DND-41 (cell line): ENCODE measurements around the gene HAAO.

Source experiments
- ATAC-seq: fragments of 200-7000 bp; cut with Tn5 transposase; 3 replicates; pipeline ENCODE4 v1.9.1; 2021; ENCODE audit warnings: low read depth; ENCODE audit not compliant: insufficient read depth
- DNase-seq: peaks from one replicate; pipeline ENCODE4 v3.0.0-alpha.2; 2020
- H2AFZ ChIP-seq: 2 replicates; pipeline ENCODE4 v1.6.0; 2012; ENCODE audit warnings: low read depth, low read length
- H3K27ac ChIP-seq: 2 replicates; pipeline ENCODE4 v1.5.1; 2012; ENCODE audit warnings: low read length, inconsistent platforms
- H3K27me3 ChIP-seq: fragments of 200-600 bp; sonication (generic); 2 replicates; pipeline ENCODE4 v1.6.0; 2012; ENCODE audit warnings: low read length, mild to moderate bottlenecking, inconsistent platforms; ENCODE audit not compliant: insufficient read depth, poor library complexity
- H3K36me3 ChIP-seq: 2 replicates; pipeline ENCODE4 v1.5.1; 2012; ENCODE audit warnings: low read length, inconsistent platforms; ENCODE audit not compliant: insufficient read depth
- H3K4me1 ChIP-seq: 2 replicates; pipeline ENCODE4 v1.5.1; 2012; ENCODE audit warnings: mild to moderate bottlenecking, low read length; ENCODE audit not compliant: insufficient read depth
- H3K4me2 ChIP-seq: 2 replicates; pipeline ENCODE4 v1.6.0; 2012; ENCODE audit warnings: mild to moderate bottlenecking, moderate library complexity, low read length, inconsistent platforms; ENCODE audit not compliant: insufficient read depth
- H3K4me3 ChIP-seq, 2 experiments: fragments of 200-600 bp in 1 of 2; shearing (Covaris generic) in 1 of 2; 2 replicates each; pipeline ENCODE4 v1.5.1; 2012 to 2016; ENCODE audit warnings: inconsistent platforms in 2 of 2, low read length in 2 of 2, mild to moderate bottlenecking in 2 of 2, low read depth in 1 of 2, moderate library complexity in 1 of 2
- H3K79me2 ChIP-seq: 2 replicates; pipeline ENCODE4 v1.6.0; 2012; ENCODE audit warnings: low read length, inconsistent platforms; ENCODE audit not compliant: insufficient read depth
- H3K9ac ChIP-seq: 2 replicates; pipeline ENCODE4 v1.6.0; 2012; ENCODE audit warnings: low read depth, mild to moderate bottlenecking, inconsistent platforms, low read length, moderate library complexity
- H3K9me3 ChIP-seq: 2 replicates; pipeline ENCODE4 v1.5.1; 2012; ENCODE audit warnings: low read length, moderate library complexity, mild to moderate bottlenecking, inconsistent platforms; ENCODE audit not compliant: insufficient read depth, severe bottlenecking
- H4K20me1 ChIP-seq: 2 replicates; pipeline ENCODE4 v1.6.0; 2012; ENCODE audit warnings: low read length; ENCODE audit not compliant: insufficient read depth
- EZH2 ChIP-seq: IDR thresholded peaks from 3 replicates; pipeline ENCODE4 v1.6.1; 2012; ENCODE audit warnings: borderline replicate concordance, low read depth, mild to moderate bottlenecking, moderate library complexity, low read length, inconsistent platforms; ENCODE audit not compliant: severe bottlenecking
- TF ChIP-seq, protein P1 (sequence below): IDR thresholded peaks from 2 replicates; pipeline ENCODE4 v1.5.1; 2012; ENCODE audit warnings: borderline replicate concordance, low read length, moderate library complexity, mild to moderate bottlenecking; ENCODE audit not compliant: poor library complexity, severe bottlenecking; ENCODE audit errors: extremely low read depth

Gene HAAO

DNA sequence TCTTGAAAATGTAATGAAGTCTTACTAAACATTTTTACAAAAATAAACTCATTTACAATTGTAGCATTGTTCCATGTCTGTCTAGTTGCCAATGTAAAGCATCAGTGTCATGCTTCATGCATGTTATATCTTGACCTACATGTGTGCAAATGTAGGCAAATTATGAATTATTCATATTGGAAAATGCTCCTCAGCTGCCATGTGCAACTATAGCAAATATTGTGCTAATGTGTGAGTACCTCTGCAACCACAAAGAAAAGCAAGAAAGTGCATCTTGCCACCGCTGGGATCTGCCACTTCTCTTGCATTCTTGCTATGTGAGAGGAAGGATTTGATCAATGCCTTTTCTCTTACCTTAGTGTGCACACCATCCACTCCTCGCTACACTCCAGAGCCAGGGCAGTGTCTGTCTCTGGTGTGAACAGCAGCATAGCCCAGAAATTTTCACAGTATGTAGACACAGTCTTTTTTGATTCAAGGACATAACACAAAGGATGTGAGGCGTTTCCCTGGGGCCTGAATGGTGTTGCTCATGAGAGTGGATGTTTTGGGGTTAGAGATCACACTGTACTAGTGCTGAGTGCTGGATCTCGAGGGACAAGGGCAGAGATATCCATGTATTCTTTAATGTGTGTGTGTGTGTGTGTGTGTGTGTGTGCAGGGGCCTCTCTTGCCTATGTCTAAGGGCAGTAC lies 47.6 kb upstream of the HAAO start:
- Histone ChIP-seq H3K27ac (no peak overlapping the region), H4K20me1 (no peaks in the 10 kb centered on the region), H3K9me3 (no peaks in the 10 kb centered on the region), H3K4me3 (no peak overlapping the region), H3K79me2 (no peaks in the 10 kb centered on the region), H3K36me3 (no peaks in the 10 kb centered on the region), H3K27me3 (no peaks in the 10 kb centered on the region), H2AFZ (no peak overlapping the region), H3K4me2 (no peak overlapping the region), H3K9ac (no peak overlapping the region), H3K4me1 (no peaks in the 10 kb centered on the region)
- TF ChIP-seq EZH2 = no peak
- TF ChIP-seq, protein P1, sequence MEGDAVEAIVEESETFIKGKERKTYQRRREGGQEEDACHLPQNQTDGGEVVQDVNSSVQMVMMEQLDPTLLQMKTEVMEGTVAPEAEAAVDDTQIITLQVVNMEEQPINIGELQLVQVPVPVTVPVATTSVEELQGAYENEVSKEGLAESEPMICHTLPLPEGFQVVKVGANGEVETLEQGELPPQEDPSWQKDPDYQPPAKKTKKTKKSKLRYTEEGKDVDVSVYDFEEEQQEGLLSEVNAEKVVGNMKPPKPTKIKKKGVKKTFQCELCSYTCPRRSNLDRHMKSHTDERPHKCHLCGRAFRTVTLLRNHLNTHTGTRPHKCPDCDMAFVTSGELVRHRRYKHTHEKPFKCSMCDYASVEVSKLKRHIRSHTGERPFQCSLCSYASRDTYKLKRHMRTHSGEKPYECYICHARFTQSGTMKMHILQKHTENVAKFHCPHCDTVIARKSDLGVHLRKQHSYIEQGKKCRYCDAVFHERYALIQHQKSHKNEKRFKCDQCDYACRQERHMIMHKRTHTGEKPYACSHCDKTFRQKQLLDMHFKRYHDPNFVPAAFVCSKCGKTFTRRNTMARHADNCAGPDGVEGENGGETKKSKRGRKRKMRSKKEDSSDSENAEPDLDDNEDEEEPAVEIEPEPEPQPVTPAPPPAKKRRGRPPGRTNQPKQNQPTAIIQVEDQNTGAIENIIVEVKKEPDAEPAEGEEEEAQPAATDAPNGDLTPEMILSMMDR = no peak
- ATAC-seq = no peak
- DNase-seq = no peak

DNA sequence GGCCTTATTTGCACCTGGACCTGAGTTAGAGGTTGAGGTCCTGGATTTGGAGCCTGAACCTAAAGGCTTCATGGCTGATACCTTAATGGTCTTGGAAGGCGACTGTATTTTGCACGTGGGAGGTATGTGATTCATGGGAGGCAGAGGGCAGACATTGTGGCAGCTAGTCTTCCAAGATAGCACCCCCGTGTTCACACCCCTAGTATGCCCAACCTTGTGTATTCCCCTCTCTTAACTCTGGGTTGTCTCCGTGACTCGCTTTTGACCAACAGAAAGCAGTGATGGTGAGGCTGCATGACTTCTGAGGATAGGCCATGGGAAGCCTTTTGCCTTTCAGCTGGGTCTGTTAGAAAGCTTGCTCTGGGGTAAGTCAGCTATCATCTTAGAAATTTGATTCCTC lies 45.8 kb upstream of the HAAO start:
- DNase-seq = no peak
- no peaks in the 10 kb centered on the region for H4K20me1 ChIP-seq
- no peaks in the 10 kb centered on the region for H3K36me3 ChIP-seq
- H3K27ac ChIP-seq = no peak overlapping the region
- ATAC-seq = no peak
- H3K9ac ChIP-seq = no peak overlapping the region
- H3K4me1 ChIP-seq = no peaks in the 10 kb centered on the region
- TF ChIP-seq EZH2 = no peak
- TF ChIP-seq, protein P1 = no peak
- H3K9me3 ChIP-seq = no peaks in the 10 kb centered on the region
- no peaks in the 10 kb centered on the region for H3K27me3 ChIP-seq
- no peaks in the 10 kb centered on the region for H3K79me2 ChIP-seq
- no peak overlapping the region for H3K4me2 ChIP-seq
- H3K4me3 ChIP-seq = no peak overlapping the region
- no peak overlapping the region for H2AFZ ChIP-seq

DNA sequence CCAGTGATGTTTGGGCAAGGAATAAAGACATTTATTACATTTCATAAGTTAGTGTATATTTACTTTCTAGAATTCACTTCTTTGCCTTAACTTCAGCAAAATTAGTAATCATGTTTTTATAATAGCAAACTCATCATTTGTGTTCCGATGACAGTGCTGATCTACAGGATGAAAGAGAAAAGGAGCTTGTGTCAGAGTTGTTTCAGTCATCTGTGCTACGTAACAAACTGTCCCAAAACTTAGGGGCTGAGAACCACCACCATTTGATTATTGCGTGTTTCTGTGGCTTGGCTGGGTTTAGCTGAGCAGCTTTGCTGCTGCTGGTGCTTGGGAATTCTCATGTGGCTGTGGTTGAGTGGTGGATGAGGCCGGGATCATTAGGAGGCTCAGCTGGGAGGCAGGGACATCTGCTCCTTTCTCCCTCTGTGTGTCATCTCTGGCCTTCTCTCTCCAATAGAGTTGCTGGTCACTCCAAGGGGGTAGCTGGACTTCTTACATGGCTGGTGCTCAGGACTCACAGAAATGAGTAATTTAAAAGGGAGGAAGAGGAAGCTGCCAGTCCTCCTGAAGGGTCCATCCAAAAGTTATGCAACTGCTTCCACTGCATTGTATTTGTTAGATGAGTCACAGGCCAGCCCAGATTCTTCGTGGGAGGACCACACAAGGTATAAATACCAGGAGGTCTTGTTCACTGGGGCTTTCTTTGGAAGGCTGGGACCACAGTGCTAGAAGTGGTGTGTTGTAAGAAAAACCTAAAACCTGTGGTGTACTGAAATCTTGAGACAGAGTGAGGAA lies 43.4 kb upstream of the HAAO start:
- H3K4me1 ChIP-seq = no peaks in the 10 kb centered on the region
- TF ChIP-seq, protein P1 = no peak
- no peak for TF ChIP-seq EZH2
- no peak for DNase-seq
- no peak overlapping the region for H3K4me2 ChIP-seq
- no peak overlapping the region for H3K9ac ChIP-seq
- H3K79me2 ChIP-seq = no peaks in the 10 kb centered on the region
- no peaks in the 10 kb centered on the region for H3K27me3 ChIP-seq
- ATAC-seq = no peak
- no peaks in the 10 kb centered on the region for H4K20me1 ChIP-seq
- H2AFZ ChIP-seq = no peak overlapping the region
- H3K4me3 ChIP-seq = no peak overlapping the region
- no peak overlapping the region for H3K27ac ChIP-seq
- H3K9me3 ChIP-seq = no peaks in the 10 kb centered on the region
- no peaks in the 10 kb centered on the region for H3K36me3 ChIP-seq
